ENCODE results near the gene CRYAB.
A peak's percentile ranks its signal among the peaks of the same experiment; 100 is the strongest.
"Not testable (repeated sequence)": the region's sequence is repeated elsewhere in the genome, so short reads cannot be mapped to it uniquely, and the experiment has no call there.

Gene CRYAB

GRCh38 chr11:111933872-111934271, 22.3 kb upstream of the CRYAB start:
- no peak for DNase-seq (ENCODE audit: low read depth, low spot score)

GRCh38 chr11:111933176-111933575, 21.6 kb upstream of the CRYAB start:
- DNase-seq (ENCODE audit: low read depth, low spot score) = not testable (repeated sequence)

DNA sequence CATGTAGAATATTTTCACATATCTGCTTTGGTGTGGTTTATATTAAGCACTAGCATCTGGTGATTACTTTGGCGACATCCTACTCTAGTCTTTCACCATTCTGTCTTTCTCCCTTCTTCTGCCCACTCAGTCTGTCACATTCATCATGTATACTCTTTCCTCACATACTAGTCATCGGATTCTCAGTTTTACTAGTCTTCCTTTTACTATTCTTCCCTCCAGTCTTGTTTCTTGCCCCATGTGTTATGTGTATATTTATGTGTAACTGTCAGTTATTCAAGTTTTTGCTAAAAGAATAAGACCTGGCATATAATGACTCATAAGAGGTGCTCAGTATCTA, 21.0 kb upstream of the CRYAB start:
- no peak for DNase-seq (ENCODE audit: low read depth, low spot score)

GRCh38 chr11:111930472-111930871, 18.9 kb upstream of the CRYAB start:
- DNase-seq (ENCODE audit: low read depth, low spot score) = no peak

DNA sequence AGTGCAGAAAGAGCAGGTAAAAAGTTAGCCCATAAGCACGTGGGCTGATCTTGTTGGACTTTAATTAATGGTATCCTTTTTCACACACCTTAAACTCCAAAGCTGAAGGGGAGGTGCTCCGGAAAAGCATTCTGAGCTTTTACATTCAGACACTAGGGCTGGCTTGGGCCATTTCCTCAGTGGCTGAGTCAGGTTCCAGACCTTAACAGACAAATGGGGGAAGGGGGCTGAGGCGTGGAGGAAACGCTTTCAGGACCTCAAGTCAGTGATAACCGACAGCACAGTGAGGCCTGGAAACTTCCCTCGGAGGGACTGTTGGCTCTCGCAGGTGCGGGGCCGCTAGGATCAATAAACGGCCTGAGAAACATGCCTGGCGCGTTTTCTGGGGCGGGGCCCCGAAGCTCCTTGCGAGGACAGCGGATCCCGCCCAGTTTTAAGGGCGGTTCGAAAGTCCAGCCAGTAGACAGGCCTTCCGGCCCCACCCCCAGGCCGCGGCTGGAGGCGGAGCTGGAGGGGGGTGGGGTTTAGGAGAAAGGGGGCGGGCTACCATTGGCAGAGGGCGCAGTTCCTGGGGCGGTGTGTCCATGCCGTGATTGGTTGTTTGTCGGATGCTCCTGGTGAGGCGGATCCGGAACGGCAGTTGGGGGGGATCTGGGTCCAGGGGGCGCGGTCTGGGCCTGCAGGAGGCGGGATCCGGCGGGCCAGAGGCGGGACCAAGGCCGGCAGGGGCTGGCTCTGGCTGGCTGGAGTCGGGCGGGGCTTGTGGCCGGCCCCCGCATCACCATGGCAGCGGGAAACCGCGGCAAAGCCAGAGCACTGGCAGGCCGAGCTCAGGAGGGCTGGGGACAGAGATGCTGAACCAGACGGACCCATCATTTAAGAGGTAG, 15.2 kb upstream of the CRYAB start:
- peak; percentile 86 for DNase-seq (ENCODE audit: low read depth, low spot score)

- DNase-seq (ENCODE audit: low read depth, low spot score) = no peak
Measured at GRCh38 chr11:111925953-111926352, 14.4 kb upstream of the CRYAB start.

DNA sequence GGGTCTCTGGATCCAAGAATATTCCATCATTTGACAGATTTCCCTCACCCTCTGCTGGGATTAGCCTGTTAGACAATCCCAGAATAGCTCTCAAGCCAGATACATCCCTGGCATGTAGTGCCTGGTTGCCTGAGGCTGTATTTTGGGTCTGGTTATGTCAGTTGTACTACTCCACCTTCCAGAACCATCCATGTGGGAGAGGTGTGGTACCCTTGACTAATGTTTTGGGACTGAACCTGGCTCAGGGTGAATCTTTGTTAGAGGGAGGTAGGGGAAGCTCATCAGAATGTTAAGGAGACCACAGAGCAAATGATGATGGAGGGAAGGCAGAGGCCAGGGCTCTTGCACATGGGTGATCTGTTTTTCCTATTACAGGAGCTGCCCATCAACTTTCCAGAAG, 12.4 kb upstream of the CRYAB start:
- DNase-seq (ENCODE audit: low read depth, low spot score) = no peak

- no peak for DNase-seq (ENCODE audit: low read depth, low spot score)
Measured at GRCh38 chr11:111923351-111923788, 11.8 kb upstream of the CRYAB start.

DNA sequence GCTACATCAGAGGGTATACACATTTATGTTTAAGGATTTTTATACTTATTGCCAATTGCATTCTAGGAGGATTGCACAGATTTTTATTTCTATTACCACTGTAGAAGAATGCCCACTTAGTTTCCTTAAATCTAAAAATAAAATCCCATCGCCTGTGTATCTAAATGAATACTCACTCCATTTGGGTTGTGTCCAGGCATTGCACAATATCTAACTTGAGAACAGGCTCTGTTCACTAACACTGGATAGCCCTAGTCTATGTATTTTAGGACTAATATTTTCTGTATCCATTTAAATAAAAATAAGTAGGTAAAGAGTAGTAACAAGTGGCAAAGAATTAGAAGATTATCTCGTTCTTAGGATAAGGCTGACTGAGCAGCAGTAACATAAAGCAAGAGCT, 11.2 kb upstream of the CRYAB start:
- DNase-seq (ENCODE audit: low read depth, low spot score) = no peak

- no peak for DNase-seq (ENCODE audit: low read depth, low spot score)
Measured at GRCh38 chr11:111921541-111922230, 10.1 kb upstream of the CRYAB start.

GRCh38 chr11:111920908-111921307, 9.3 kb upstream of the CRYAB start:
- DNase-seq (ENCODE audit: low read depth, low spot score) = no peak

- no peak for DNase-seq (ENCODE audit: low read depth, low spot score)
Measured at GRCh38 chr11:111918390-111919256, 7.1 kb upstream of the CRYAB start, which contains the start of gene C11orf52. TSS of gene C11orf52 (plus strand) at chr11:111918913. CDS start at chr11:111918973, 60 bp downstream.

DNA sequence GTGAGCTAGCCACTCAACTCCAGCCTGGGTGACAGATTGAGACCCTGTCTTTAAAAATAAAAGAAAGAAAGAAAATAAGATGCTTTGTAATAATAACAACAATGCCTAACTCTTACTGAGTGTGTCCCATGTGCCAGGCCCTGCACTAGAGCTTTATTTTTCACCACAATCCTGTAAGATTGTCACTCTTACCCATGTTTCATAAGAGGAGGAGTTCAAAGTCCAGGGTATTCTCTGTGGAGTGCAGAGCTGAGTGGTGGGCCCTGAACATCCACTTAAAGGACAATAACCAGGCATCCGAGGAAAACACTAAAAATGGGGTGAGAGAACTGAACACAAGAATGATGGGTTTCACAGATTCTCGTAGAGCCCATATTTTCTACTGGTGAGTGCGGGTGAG, 6.2 kb upstream of the CRYAB start:
- no peak for DNase-seq (ENCODE audit: low read depth, low spot score)

DNA sequence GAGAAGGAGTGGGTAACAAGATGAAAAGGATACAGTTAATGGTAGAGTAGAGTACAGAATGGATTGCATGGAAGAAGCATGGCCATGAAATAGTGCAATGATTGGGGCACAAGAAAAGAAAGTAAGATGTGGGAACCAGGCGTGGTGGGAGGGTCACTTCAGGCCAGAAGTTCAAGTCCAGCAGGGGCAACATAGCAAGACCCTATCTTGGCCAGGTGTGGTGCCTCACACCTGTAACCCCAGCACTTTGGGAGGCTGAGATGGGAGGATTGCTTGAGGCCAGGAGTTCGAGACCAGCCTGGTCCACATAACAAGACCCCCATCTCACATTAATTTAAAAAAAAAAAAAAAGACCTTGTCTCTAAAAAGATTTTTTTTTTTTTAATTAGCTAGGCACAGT, 5.7 kb upstream of the CRYAB start:
- no peak for DNase-seq (ENCODE audit: low read depth, low spot score)

DNA sequence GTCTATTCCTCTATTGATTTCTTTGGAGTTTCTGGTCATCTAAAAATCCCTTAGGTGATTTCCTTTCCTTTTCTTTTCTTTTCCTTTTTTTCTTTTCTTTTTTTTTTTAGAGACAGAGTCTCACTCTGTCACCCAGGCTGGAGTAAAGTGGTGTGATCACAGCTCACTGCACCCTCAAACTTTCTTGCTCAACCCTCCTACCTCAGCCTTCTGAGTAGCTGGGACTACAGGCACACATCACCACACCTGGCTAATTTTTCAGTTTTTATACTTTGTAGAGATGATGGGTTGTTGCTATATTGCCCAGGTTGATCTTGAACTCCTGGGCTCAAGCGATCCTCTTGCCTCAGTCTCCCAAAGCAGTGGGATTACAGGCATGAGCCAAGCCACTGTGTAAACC, 5.2 kb upstream of the CRYAB start:
- no peak for DNase-seq (ENCODE audit: low read depth, low spot score)

DNA sequence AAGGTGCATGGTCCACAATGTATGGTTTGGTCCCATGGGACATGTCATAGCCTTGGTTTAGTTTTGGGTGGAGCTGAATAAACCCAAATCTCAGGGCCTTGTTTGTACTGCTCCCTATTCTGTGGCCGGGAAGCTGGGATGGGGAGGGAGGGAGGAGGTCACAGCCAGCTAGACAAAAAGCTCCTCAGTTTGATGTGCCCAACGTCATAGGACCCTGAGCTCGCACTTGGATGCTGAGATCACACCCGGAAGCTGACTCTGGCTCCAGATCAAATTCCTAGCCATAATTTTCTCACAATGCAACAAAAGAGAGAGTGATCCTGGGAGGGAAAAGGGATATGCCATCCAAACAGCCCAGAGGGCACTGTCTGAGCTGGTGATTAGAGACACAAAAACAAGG, 2.4 kb upstream of the CRYAB start:
- DNase-seq (ENCODE audit: low read depth, low spot score) = no peak

DNA sequence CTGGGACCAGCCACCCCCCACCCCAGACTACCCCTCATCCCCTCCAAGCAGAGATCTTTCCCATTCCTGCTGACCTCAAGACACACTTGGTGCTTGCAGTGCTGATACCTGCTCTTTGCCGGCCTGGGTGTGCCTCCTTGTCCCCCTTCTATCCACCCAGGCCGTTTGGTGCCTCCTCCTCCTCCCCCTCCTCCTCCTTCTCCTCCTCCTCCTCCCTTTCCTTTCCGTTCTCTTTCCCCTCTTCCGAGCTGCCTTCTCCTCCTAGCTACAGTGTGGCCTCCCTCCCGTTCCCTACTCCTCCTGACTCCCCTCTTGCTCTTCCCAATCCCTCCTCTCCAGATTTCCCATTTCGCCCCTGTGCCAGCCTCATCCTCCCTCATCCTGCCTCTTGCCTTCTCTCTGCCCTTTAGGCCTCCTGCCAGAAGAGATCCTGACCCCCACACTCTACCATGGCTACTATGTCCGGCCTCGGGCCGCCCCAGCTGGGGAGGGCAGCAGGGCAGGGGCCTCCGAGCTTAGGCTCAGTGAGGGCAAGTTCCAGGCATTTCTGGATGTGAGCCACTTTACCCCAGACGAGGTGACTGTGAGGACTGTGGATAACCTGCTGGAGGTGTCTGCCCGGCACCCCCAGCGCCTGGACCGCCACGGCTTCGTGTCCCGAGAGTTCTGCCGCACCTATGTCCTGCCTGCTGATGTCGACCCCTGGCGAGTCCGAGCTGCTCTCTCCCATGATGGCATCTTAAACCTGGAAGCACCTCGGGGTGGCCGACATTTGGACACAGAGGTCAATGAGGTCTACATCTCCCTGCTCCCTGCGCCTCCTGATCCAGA, 1.7 kb upstream of the CRYAB start:
- DNase-seq (ENCODE audit: low read depth, low spot score) = no peak

- no peak for DNase-seq (ENCODE audit: low read depth, low spot score)
Measured at GRCh38 chr11:111912535-111912934, 965 bp upstream of the CRYAB start, which contains the start of gene HSPB2. TSS of gene HSPB2 (plus strand) at chr11:111912734. CDS start at chr11:111912830, 96 bp downstream.

DNA sequence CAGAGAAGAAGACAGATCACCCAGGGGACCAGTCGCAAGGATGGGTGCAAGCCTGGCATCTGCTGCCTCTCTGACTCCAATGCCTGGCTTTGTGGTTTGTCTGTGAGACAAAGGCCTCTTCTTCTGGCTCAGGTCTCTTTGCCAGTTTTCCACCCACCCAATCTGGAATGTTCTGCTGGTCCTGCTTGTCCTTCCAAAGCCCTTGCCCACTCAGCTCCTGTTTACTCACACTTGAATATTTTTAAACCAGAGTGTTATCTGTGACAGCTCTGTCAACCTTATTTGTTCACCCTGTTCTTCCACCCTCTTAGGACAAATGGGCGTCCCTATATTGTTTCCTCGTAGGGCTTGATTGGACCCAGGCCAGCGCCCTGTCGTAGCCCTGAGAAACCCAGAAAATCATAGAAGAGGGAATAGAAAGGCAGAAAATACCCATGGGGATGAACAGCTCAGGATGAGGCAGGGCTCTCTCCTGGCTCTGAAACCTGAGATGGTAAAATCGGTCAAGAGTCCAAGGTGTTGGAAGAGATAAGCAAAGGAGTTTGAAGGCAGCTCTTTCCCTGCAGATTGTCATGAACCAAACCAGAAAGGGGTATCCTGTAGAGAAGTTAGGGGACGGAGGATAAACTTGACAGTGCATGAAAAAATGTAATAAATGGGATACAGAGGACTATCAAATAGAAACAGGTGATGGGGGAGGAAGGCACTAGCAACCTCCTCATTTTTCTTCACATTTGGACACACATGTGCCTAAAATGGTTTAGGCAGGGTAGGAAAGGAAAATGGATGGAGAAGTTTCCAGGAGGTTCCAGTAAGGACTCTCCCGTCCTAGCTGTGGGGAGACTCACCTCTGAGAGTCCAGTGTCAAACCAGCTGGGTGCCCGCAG, 651 bp downstream of the CRYAB start:
- DNase-seq (ENCODE audit: low read depth, low spot score) = no peak

DNA sequence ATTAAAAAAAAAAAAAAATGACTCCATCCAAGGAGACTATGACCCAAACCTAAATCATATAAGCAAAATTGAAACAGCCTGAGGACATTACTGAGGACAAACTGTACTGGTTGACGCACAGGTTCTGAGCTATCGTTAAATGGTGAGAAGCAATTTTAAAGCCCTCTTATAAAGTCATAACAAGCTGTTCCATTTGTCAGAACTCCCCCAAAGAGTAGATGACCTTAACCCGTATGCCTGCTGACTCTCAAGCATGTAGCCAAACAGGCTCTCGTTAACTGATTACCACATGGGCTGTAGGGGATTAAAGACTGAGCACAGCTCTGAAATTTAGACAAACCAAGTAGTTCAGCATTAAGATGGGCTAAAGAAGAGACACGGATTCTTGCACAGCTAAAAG, 2.2 kb downstream of the CRYAB start:
- DNase-seq (ENCODE audit: low read depth, low spot score) = no peak

Measured in brain pericyte (primary cell).